Measurements from ENCODE around the gene ALK. TPM values are rescaled to one million over a fixed set of nuclear protein-coding genes. Genes with fewer than 3 reads are reported as not detected.
A peak's percentile ranks its signal among the peaks of the same experiment; 100 is the strongest.

The ALK gene
- polyA plus RNA-seq, 3 donors, result not detected

- TF ChIP-seq CTCF (IDR thresholded peaks at IDR 0.05), result no peak
- H3K27me3 Mint-ChIP-seq (ENCODE audit: low read depth in 3 of 3), result peaks cover 21 to 38% (median 28%) of the 10 kb centered on the region in 3 donors
- H3K4me1 Mint-ChIP-seq, result peaks cover 10% of the 10 kb centered on the region
- Histone ChIP-seq H3K4me3 (replicated peaks in 1 of 3; ENCODE audit: low read depth in 2 of 3, low read length in 3 of 3) (no peak overlapping the region), H3K9me3 (replicated peaks in 1 of 2; ENCODE audit: control insufficient read depth in 1 of 2, insufficient read depth in 1 of 2, low read length in 2 of 2) (no peaks in the 10 kb centered on the region), H2AFZ (ENCODE audit: insufficient read depth, low read depth, low read length, poor library complexity, severe bottlenecking) (no peak overlapping the region), H3K4me1 (ENCODE audit: control insufficient read depth in 1 of 2, insufficient read depth in 2 of 2, low read length in 2 of 2) (peaks cover 11 to 16% of the 10 kb centered on the region in 2 donors), H4K20me1 (ENCODE audit: insufficient read depth, low read length) (no peaks in the 10 kb centered on the region), H3K27ac (ENCODE audit: low read depth in 1 of 2, low read length in 2 of 2) (no peak overlapping the region), H3K36me3 (replicated peaks in 1 of 2; ENCODE audit: control insufficient read depth in 1 of 2, insufficient read depth in 2 of 2, low read length in 2 of 2) (no peaks in the 10 kb centered on the region), H3K9ac (ENCODE audit: insufficient read depth, low read length, poor library complexity, severe bottlenecking) (no peak overlapping the region), H3K27me3 (ENCODE audit: control insufficient read depth in 2 of 2, insufficient read depth in 2 of 2, low read length in 2 of 2) (peaks cover 0 to 18% of the 10 kb centered on the region in 2 donors), H3K79me2 (ENCODE audit: insufficient read depth, low read length) (no peaks in the 10 kb centered on the region), H3K4me2 (replicated peaks; ENCODE audit: extremely low read depth, low read length, poor library complexity, severe bottlenecking) (no peak overlapping the region)
- no peaks in the 10 kb centered on the region for H3K9me3 Mint-ChIP-seq
- H3K27ac Mint-ChIP-seq, result no peak overlapping the region
- no peak for DNase-seq
- H3K36me3 Mint-ChIP-seq, result no peaks in the 10 kb centered on the region
- intact Hi-C loops (cut with micrococcal nuclease), result no loop called here
- WGBS (ENCODE audit: insufficient coverage), result no CpG with 5 or more reads among the region's 3 CpGs
- H3K4me3 Mint-ChIP-seq, result no peak overlapping the region
Measured at GRCh38 chr2:29226375-29226774, 695.0 kb downstream of the ALK start.

GRCh38 chr2:29225814-29226213 lies 695.6 kb downstream of the ALK start:
- H3K27ac Mint-ChIP-seq, result no peak overlapping the region

More at GRCh38 chr2:29225814-29226213, 695.6 kb downstream of the ALK start:
- H3K27me3 ChIP-seq (ENCODE audit: control insufficient read depth in 2 of 2, insufficient read depth in 2 of 2, low read length in 2 of 2), result peaks cover 0 to 18% of the 10 kb centered on the region in 2 donors
- no peak overlapping the region for H2AFZ ChIP-seq (ENCODE audit: insufficient read depth, low read depth, low read length, poor library complexity, severe bottlenecking)
- Mint-ChIP-seq H3K36me3 (no peaks in the 10 kb centered on the region), H3K9me3 (no peaks in the 10 kb centered on the region), H3K27me3 (ENCODE audit: low read depth in 3 of 3) (peaks cover 20 to 41% (median 28%) of the 10 kb centered on the region in 3 donors), H3K4me1 (peaks cover 10% of the 10 kb centered on the region), H3K4me3 (peak overlapping the region in 1 of 2 donors; percentile 5)
- H3K79me2 ChIP-seq (ENCODE audit: insufficient read depth, low read length), result no peaks in the 10 kb centered on the region
- no peak overlapping the region for H3K9ac ChIP-seq (ENCODE audit: insufficient read depth, low read length, poor library complexity, severe bottlenecking)
- no peaks in the 10 kb centered on the region for H3K9me3 ChIP-seq (replicated peaks in 1 of 2; ENCODE audit: control insufficient read depth in 1 of 2, insufficient read depth in 1 of 2, low read length in 2 of 2)
- peaks cover 11 to 16% of the 10 kb centered on the region in 2 donors for H3K4me1 ChIP-seq (ENCODE audit: control insufficient read depth in 1 of 2, insufficient read depth in 2 of 2, low read length in 2 of 2)
- no peak overlapping the region for H3K4me3 ChIP-seq (replicated peaks in 1 of 3; ENCODE audit: low read depth in 2 of 3, low read length in 3 of 3)
- WGBS (ENCODE audit: insufficient coverage), result 90% methylated on average over 8 of the region's 8 CpGs
- no peak for TF ChIP-seq CTCF (IDR thresholded peaks at IDR 0.05)
- H4K20me1 ChIP-seq (ENCODE audit: insufficient read depth, low read length), result no peaks in the 10 kb centered on the region
- no peak for DNase-seq
- no peak overlapping the region for H3K4me2 ChIP-seq (replicated peaks; ENCODE audit: extremely low read depth, low read length, poor library complexity, severe bottlenecking)
- intact Hi-C loops (cut with micrococcal nuclease), result no loop called here
- H3K27ac ChIP-seq (ENCODE audit: low read depth in 1 of 2, low read length in 2 of 2), result no peak overlapping the region
- no peaks in the 10 kb centered on the region for H3K36me3 ChIP-seq (replicated peaks in 1 of 2; ENCODE audit: control insufficient read depth in 1 of 2, insufficient read depth in 2 of 2, low read length in 2 of 2)

Measured in CD14-positive monocyte (primary cell).